Esophagus muscularis mucosa (tissue), 4 donors: ENCODE measurements around the gene POU4F2. TPM values are rescaled to one million over a fixed set of nuclear protein-coding genes. Genes with fewer than 3 reads are reported as not detected.

Experiments
- DNase-seq: peaks from one replicate; pipeline ENCODE4 v3.0.0-alpha.2; 2017; ENCODE audit errors: extremely low spot score
- H3K27ac ChIP-seq, 4 donors: fragments of 200-600 bp; sonication (generic); replicated peaks in 1 of 4; 1 replicate in 3 of 4; 2 replicates in 1 of 4; pipeline ENCODE4 v1.5.1; 2016 to 2019; ENCODE audit warnings: mild to moderate bottlenecking in 1 of 4
- H3K27me3 ChIP-seq, 4 donors: fragments of 200-600 bp; sonication (generic); one replicate each; pipeline versions ENCODE4 v1.5.1 to v1.6.0; 2016 to 2019
- H3K36me3 ChIP-seq, 4 donors: fragments of 200-600 bp; sonication (generic); one replicate each; pipeline ENCODE4 v1.5.1; 2016 to 2019
- H3K4me1 ChIP-seq, 4 donors: fragments of 200-600 bp; sonication (generic); one replicate each; pipeline ENCODE4 v1.5.1; 2016 to 2019
- H3K4me3 ChIP-seq, 4 donors: fragments of 200-600 bp; sonication (generic); 1 replicate in 2 of 4; 2 replicates in 2 of 4; pipeline ENCODE4 v1.5.1; 2016 to 2019; ENCODE audit warnings: mild to moderate bottlenecking in 4 of 4, moderate library complexity in 1 of 4
- H3K9me3 ChIP-seq, 4 donors: fragments of 200-600 bp; sonication (generic); 1 replicate in 3 of 4; 2 replicates in 1 of 4; pipeline ENCODE4 v1.5.1; 2016 to 2019
- EP300 ChIP-seq: sonication (generic); formaldehyde crosslinking; IDR thresholded peaks from one replicate; pipeline ENCODE4 v1.6.1; 2017; ENCODE audit warnings: antibody characterized with exemption
- POLR2A ChIP-seq: fragments of 450-650 bp; IDR thresholded peaks from one replicate; pipeline ENCODE4 v1.6.1; 2017; ENCODE audit warnings: antibody characterized with exemption, moderate library complexity, mild to moderate bottlenecking, low read depth
- POLR2AphosphoS5 ChIP-seq, 2 donors: sonication (generic); formaldehyde crosslinking; IDR thresholded peaks; one replicate each; pipeline ENCODE4 v1.6.1; 2017; ENCODE audit warnings: antibody characterized with exemption in 2 of 2
- WGBS: methylation state at CpG from one replicate; pipeline ENCODE4 v1.1.5; 2018; 5-methylcytosine and 5-hydroxymethylcytosine counted together
- intact Hi-C: fragments of 100-400 bp; cut with DNase I; formaldehyde crosslinking; loops from one replicate; pipeline ENCODE4 v1.15.1; 2023
- total RNA-seq, 4 donors: library from RNA; depleted of rRNA; stranded (reverse); fragments of >200 nt; gene quantifications; one replicate each; pipeline versions ENCODE4 v1.1.0 to v1.2.1, GENCODE V29; 2016
- TF ChIP-seq, protein P1 (sequence below), 3 experiments: fragments of 200-600 bp in 2 of 3; fragments of 450-650 bp in 1 of 3; sonication (generic) in 2 of 3; IDR thresholded peaks; one replicate each; pipeline ENCODE4 v1.5.1; 2017 to 2019; ENCODE audit warnings: antibody characterized with exemption in 3 of 3, mild to moderate bottlenecking in 2 of 3, moderate library complexity in 1 of 3

Gene POU4F2
- total RNA-seq, 4 donors from 2014 or later, result not detected

DNA sequence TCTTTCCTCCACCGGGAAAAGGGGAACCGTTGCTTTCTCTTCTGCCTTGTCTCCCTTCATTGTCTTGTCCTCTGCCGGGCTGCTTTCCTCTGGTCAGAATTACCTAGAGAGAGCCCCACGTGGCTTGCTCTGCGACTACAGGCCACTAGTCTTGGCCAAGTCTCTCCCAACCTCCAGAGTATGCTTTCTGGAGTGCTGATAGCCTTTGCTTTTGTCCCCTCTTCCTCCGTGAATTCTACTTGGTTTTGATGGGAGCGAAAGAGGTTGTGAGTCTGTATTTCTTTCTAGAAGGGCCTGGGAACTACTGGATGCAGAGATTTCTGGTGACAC lies 5.3 kb upstream of the POU4F2 start:
- peak; percentile 55 for DNase-seq
- Histone ChIP-seq H3K4me3 (no peak overlapping the region), H3K9me3 (no peaks in the 10 kb centered on the region), H3K27ac (no peak overlapping the region), H3K4me1 (peaks cover 9 to 17% (median 15%) of the 10 kb centered on the region in 4 donors), H3K27me3 (peaks cover 0 to 91% (median 30%) of the 10 kb centered on the region in 4 donors), H3K36me3 (no peaks in the 10 kb centered on the region)
- intact Hi-C loops, result no loop called here
- 5% methylated on average over 7 of the region's 7 CpGs for WGBS
- TF ChIP-seq POLR2A (no peak), POLR2AphosphoS5 (IDR thresholded peaks at IDR 0.05) (no peak), EP300 (no peak)
- TF ChIP-seq, protein P1, sequence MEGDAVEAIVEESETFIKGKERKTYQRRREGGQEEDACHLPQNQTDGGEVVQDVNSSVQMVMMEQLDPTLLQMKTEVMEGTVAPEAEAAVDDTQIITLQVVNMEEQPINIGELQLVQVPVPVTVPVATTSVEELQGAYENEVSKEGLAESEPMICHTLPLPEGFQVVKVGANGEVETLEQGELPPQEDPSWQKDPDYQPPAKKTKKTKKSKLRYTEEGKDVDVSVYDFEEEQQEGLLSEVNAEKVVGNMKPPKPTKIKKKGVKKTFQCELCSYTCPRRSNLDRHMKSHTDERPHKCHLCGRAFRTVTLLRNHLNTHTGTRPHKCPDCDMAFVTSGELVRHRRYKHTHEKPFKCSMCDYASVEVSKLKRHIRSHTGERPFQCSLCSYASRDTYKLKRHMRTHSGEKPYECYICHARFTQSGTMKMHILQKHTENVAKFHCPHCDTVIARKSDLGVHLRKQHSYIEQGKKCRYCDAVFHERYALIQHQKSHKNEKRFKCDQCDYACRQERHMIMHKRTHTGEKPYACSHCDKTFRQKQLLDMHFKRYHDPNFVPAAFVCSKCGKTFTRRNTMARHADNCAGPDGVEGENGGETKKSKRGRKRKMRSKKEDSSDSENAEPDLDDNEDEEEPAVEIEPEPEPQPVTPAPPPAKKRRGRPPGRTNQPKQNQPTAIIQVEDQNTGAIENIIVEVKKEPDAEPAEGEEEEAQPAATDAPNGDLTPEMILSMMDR (IDR thresholded peaks at IDR 0.05), result no peak

DNA sequence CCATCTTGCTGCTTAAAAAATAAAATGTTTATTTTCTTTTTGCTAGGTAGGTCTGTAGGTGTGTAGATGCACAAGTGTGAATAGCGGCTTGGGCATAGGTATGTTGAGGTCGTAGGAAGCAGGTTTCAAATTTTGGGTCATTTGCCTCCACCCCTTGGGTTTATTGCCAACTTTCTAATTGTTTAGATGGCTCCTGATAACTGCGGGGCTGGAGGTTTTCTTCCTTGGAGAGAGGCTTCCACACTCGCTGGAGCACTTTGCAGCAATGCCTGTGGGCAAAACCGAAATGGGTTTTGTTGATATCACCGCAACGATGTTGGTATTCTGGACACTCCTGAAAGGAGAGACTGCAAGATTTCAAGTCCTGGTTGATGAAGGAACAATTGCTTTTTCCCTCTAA lies 3.9 kb upstream of the POU4F2 start:
- H3K27me3 ChIP-seq, result peaks cover 0 to 95% (median 44%) of the 10 kb centered on the region in 4 donors

DNA sequence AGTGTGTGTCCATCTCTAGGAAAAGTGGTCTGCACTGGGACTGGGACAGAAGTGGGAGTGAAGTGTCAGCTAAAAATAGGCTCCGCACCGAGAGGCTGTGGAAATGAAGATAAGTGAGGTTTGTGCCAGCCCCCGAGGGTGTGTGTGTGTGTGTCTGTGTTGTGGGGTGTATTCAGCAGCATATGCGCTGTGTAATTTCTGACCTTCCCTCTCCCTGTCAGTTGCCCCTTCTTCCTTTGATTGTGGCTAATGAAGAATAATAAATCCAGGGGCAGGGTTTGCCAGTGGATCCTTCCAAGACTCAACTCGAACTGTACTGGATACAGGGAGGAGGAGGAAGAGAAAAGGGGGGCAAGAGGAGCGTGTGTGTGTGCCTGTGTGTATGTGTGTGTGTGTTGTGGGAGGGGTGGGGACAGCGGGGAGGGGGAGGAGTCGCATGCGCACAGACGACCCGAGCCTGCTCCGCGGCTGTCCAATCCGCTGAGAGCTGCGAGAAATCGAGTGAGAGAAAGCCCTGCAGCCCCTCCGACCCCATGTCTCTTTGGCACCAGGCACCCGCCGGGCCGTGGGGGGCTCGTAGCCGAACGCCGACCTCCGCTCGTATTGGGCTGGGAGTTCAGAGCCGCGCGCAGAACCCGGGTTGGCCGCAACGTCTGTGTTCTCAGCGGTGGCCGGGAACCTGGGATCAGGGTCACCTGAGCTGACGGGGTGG lies 916 bp upstream of the POU4F2 start:
- 3% methylated on average over 23 of the region's 35 CpGs for WGBS
- H3K27ac ChIP-seq, result no peak overlapping the region
- TF ChIP-seq, protein P1 (IDR thresholded peaks at IDR 0.05), result no peak
- TF ChIP-seq EP300 (no peak), POLR2A (no peak), POLR2AphosphoS5 (IDR thresholded peaks at IDR 0.05) (no peak)
- peaks cover 0 to 100% (median 55%) of the 10 kb centered on the region in 4 donors for H3K27me3 ChIP-seq
- peak overlapping the region in 2 of 4 donors; percentile 35 to 37 for H3K4me3 ChIP-seq
- H3K4me1 ChIP-seq, result peaks cover 19 to 39% (median 37%) of the 10 kb centered on the region in 4 donors
- no peaks in the 10 kb centered on the region for H3K36me3 ChIP-seq
- intact Hi-C loops, result no loop called here
- H3K9me3 ChIP-seq, result no peaks in the 10 kb centered on the region
- peak; percentile 45 for DNase-seq

More for the DNA sequence above, 3.9 kb upstream of the POU4F2 start:
- H3K4me3 ChIP-seq, result no peak overlapping the region
- no peaks in the 10 kb centered on the region for H3K36me3 ChIP-seq
- WGBS, result 13% methylated on average over 7 of the region's 7 CpGs
- peaks cover 19 to 31% (median 29%) of the 10 kb centered on the region in 4 donors for H3K4me1 ChIP-seq
- no peak overlapping the region for H3K27ac ChIP-seq
- DNase-seq, result peak; percentile 70
- H3K9me3 ChIP-seq, result no peaks in the 10 kb centered on the region
- intact Hi-C loops, result no loop called here
- TF ChIP-seq POLR2AphosphoS5 (IDR thresholded peaks at IDR 0.05) (no peak), EP300 (no peak), POLR2A (no peak)
- TF ChIP-seq, protein P1 (IDR thresholded peaks at IDR 0.05), result no peak

DNA sequence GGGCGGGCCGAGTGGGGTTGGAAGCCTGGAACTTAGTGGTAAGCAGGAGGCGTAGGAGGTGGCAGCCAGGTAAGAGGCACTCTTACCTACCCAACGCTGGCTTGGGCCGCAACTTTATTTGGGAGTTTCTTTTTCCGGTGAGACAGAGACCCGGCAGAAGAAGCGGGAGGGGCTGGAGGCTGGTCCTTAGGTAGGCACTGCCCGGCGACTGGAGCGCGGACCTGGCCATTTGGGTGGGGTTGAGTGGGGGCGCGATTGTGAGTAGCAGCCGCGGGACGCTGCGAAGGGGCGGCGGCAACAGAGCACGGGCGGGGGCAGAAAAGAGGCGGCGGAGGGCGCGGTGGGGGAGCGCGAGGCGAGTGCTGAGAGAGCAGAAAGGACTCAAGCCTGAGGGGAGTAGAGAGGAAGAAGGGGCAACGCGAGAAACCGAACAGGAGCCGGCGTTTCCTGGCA lies 334 bp upstream of the POU4F2 start:
- H3K36me3 ChIP-seq, result no peaks in the 10 kb centered on the region
- H3K9me3 ChIP-seq, result peaks cover 0 to under 1% (median 0%) of the 10 kb centered on the region in 4 donors
- peaks cover 19 to 39% (median 37%) of the 10 kb centered on the region in 4 donors for H3K4me1 ChIP-seq
- no peak for DNase-seq
- intact Hi-C loops, result no loop called here
- under 1% methylated on average over 34 of the region's 34 CpGs for WGBS
- no peak overlapping the region for H3K27ac ChIP-seq
- H3K27me3 ChIP-seq, result peaks cover 0 to 99% (median 53%) of the 10 kb centered on the region in 4 donors
- TF ChIP-seq POLR2A (no peak), POLR2AphosphoS5 (IDR thresholded peaks at IDR 0.05) (no peak)
- H3K4me3 ChIP-seq, result peak overlapping the region; percentile 20 to 44 (median 36)

DNA sequence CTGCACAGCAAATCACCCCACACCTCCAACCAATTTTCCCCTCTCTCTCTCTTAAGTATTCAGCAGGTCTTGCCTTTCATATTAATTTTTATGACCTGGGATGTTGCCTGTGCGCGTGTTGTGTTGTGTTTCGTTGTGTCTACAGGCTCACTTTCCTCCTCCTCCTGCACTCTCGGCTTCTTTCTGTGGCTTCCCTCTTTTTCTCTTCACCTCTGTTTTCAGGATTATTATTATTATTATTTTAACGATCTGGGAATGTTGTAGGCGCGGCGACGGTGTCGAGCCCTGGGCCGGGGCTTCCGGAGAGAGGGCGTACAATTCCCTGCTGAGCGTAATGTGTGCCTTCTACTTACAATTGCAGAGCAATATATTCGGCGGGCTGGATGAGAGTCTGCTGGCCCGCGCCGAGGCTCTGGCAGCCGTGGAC lies 826 bp downstream of the POU4F2 start:
- no peak for DNase-seq
- intact Hi-C loops, result no loop called here
- H3K4me3 ChIP-seq, result peak overlapping the region in 3 of 4 donors; percentile 35 to 44 (median 37)
- 4% methylated on average over 20 of the region's 20 CpGs for WGBS
- peaks cover 19 to 39% (median 37%) of the 10 kb centered on the region in 4 donors for H3K4me1 ChIP-seq
- H3K36me3 ChIP-seq, result no peaks in the 10 kb centered on the region
- no peak overlapping the region for H3K27ac ChIP-seq
- peaks cover 0 to 9% (median 0%) of the 10 kb centered on the region in 4 donors for H3K9me3 ChIP-seq
- peaks cover 0 to 87% (median 47%) of the 10 kb centered on the region in 4 donors for H3K27me3 ChIP-seq
- TF ChIP-seq POLR2AphosphoS5 (IDR thresholded peaks at IDR 0.05) (no peak), EP300 (no peak), POLR2A (no peak)
- TF ChIP-seq, protein P1 (IDR thresholded peaks at IDR 0.05), result no peak
